CD14-positive monocyte (primary cell): ENCODE results near the gene SLC28A1. TPM values are rescaled to one million over a fixed set of nuclear protein-coding genes. Genes with fewer than 3 reads are reported as not detected.

Experiments
- DNase-seq, 3 donors: peaks; one replicate each; pipeline ENCODE4 v3.0.0-alpha.2; 2011 to 2022
- H2AFZ ChIP-seq: 2 replicates; pipeline ENCODE4 v1.6.0; 2012; ENCODE audit warnings: mild to moderate bottlenecking, low read depth, low read length, inconsistent platforms; ENCODE audit not compliant: insufficient read depth, poor library complexity, severe bottlenecking
- H3K27ac ChIP-seq, 2 donors: 1 replicate in 1 of 2; 2 replicates in 1 of 2; pipeline ENCODE4 v1.5.1; 2012 to 2013; ENCODE audit warnings: low read length in 2 of 2, control low read depth in 1 of 2, inconsistent platforms in 1 of 2, low read depth in 1 of 2, mild to moderate bottlenecking in 1 of 2
- H3K27me3 ChIP-seq, 2 donors: one replicate each; pipeline versions ENCODE4 v1.6.0 to v1.6.1; 2011 to 2013; ENCODE audit warnings: low read length in 2 of 2; ENCODE audit not compliant: control insufficient read depth in 2 of 2, insufficient read depth in 2 of 2
- H3K36me3 ChIP-seq, 2 donors: replicated peaks in 1 of 2; 1 replicate in 1 of 2; 2 replicates in 1 of 2; pipeline versions ENCODE4 v1.5.1 to v1.6.1; 2012 to 2013; ENCODE audit warnings: low read length in 2 of 2, control low read depth in 1 of 2, inconsistent platforms in 1 of 2, mild to moderate bottlenecking in 1 of 2; ENCODE audit not compliant: insufficient read depth in 2 of 2, control insufficient read depth in 1 of 2
- H3K4me1 ChIP-seq, 2 donors: 1 replicate in 1 of 2; 2 replicates in 1 of 2; pipeline versions ENCODE4 v1.5.1 to v1.6.1; 2012 to 2013; ENCODE audit warnings: low read length in 2 of 2, control low read depth in 1 of 2, inconsistent platforms in 1 of 2, mild to moderate bottlenecking in 1 of 2, moderate library complexity in 1 of 2; ENCODE audit not compliant: insufficient read depth in 2 of 2, control insufficient read depth in 1 of 2
- H3K4me2 ChIP-seq: replicated peaks from 2 replicates; pipeline ENCODE3; 2012; ENCODE audit warnings: low read length, moderate library complexity, mild to moderate bottlenecking; ENCODE audit not compliant: poor library complexity, severe bottlenecking; ENCODE audit errors: extremely low read depth
- H3K4me3 ChIP-seq, 3 experiments: fragments of 200-600 bp in 1 of 3; sonication (generic) in 1 of 3; replicated peaks in 1 of 3; 1 replicate in 2 of 3; 2 replicates in 1 of 3; pipeline ENCODE4 v1.5.1; 2011 to 2013; ENCODE audit warnings: low read length in 3 of 3, mild to moderate bottlenecking in 3 of 3, control low read depth in 2 of 3, low read depth in 2 of 3, inconsistent platforms in 1 of 3, moderate library complexity in 1 of 3
- H3K79me2 ChIP-seq: 2 replicates; pipeline ENCODE4 v1.6.0; 2012; ENCODE audit warnings: mild to moderate bottlenecking, control low read depth, inconsistent platforms, low read length, moderate library complexity; ENCODE audit not compliant: insufficient read depth
- H3K9ac ChIP-seq: 2 replicates; pipeline ENCODE4 v1.6.0; 2017; ENCODE audit warnings: low read length, mild to moderate bottlenecking; ENCODE audit not compliant: insufficient read depth, poor library complexity, severe bottlenecking
- H3K9me3 ChIP-seq, 2 donors: replicated peaks in 1 of 2; 1 replicate in 1 of 2; 2 replicates in 1 of 2; pipeline versions ENCODE4 v1.5.1 to v1.6.1; 2012 to 2013; ENCODE audit warnings: low read length in 2 of 2, control low read depth in 1 of 2; ENCODE audit not compliant: control insufficient read depth in 1 of 2, insufficient read depth in 1 of 2
- H4K20me1 ChIP-seq: 2 replicates; pipeline ENCODE4 v1.6.0; 2012; ENCODE audit warnings: mild to moderate bottlenecking, low read length, control low read depth, moderate library complexity; ENCODE audit not compliant: insufficient read depth
- H3K27ac Mint-ChIP-seq, 7 donors: one replicate each; pipeline ENCODE4 v1.8.0; 2020; ENCODE audit warnings: mild to moderate bottlenecking in 7 of 7, mixed read lengths in 7 of 7, moderate library complexity in 6 of 7, inconsistent platforms in 2 of 7
- H3K27me3 Mint-ChIP-seq, 3 donors: one replicate each; pipeline ENCODE4 v1.8.0; 2021 to 2022; ENCODE audit warnings: low read depth in 3 of 3, mild to moderate bottlenecking in 3 of 3, mixed read lengths in 3 of 3, moderate library complexity in 3 of 3, inconsistent platforms in 1 of 3
- H3K36me3 Mint-ChIP-seq, 2 donors: one replicate each; pipeline ENCODE4 v1.8.0; 2020; ENCODE audit warnings: mixed read lengths in 2 of 2, inconsistent platforms in 1 of 2, mild to moderate bottlenecking in 1 of 2
- H3K4me1 Mint-ChIP-seq: one replicate; pipeline ENCODE4 v1.8.0; 2020; ENCODE audit warnings: mild to moderate bottlenecking, mixed read lengths
- H3K4me3 Mint-ChIP-seq, 2 donors: one replicate each; pipeline ENCODE4 v1.8.0; 2020; ENCODE audit warnings: mild to moderate bottlenecking in 2 of 2, mixed read lengths in 2 of 2, moderate library complexity in 1 of 2
- H3K9me3 Mint-ChIP-seq, 7 donors: one replicate each; pipeline ENCODE4 v1.8.0; 2020 to 2022; ENCODE audit warnings: mixed read lengths in 7 of 7, mild to moderate bottlenecking in 6 of 7, moderate library complexity in 6 of 7, inconsistent platforms in 2 of 7
- CTCF ChIP-seq: fragments of 200-600 bp; IDR thresholded peaks from one replicate; pipeline ENCODE4 v1.8.0; 2022; ENCODE audit warnings: antibody characterized with exemption, mild to moderate bottlenecking
- WGBS: methylation state at CpG from one replicate; pipeline ENCODE4 v1.1.5; 2013; ENCODE audit warnings: missing lambda C conversion rate; ENCODE audit not compliant: insufficient coverage; 5-methylcytosine and 5-hydroxymethylcytosine counted together
- intact Hi-C, 2 donors: fragments of 100-400 bp; cut with micrococcal nuclease; formaldehyde crosslinking; loops; one replicate each; pipeline versions ENCODE4 v1.15.0 to v1.15.1; 2023
- polyA plus RNA-seq, 3 donors: library from polyadenylated mRNA; depleted of rRNA in 1 of 3; unstranded in 2 of 3; stranded (reverse) in 1 of 3; fragments of 300-500 nt in 2 of 3; fragments of >200 nt in 1 of 3; fragmentation: Illumina TruSeq in 2 of 3; gene quantifications; 1 replicate in 2 of 3; 2 replicates in 1 of 3; pipeline ENCODE4 v1.2.3, GENCODE V29; 2012 to 2021

Gene SLC28A1
- polyA plus RNA-seq, 3 donors = not detected

DNA sequence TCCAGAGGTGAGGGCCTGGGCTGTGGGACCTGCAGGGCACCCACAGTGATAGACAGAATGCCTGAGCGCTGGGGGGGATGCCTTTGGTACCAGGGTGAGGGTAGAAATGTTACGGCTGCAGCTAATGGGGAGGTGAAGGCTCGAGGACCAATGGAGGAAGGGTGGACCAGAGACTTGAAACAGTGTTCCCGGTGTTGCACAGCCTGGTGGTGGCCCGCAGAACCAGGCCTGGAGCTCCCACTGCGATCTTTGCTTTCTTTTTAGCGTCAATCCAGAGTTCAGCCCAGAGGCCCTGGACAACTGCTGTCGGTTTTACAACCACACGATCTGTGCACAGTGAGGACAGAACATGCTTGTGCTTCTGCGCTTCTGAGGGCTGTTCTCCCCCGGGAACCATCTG, 60.4 kb downstream of the SLC28A1 start:
- Histone ChIP-seq H4K20me1 (no peaks in the 10 kb centered on the region), H3K79me2 (no peaks in the 10 kb centered on the region), H2AFZ (no peak overlapping the region), H3K27me3 (no peaks in the 10 kb centered on the region), H3K9ac (no peak overlapping the region), H3K4me3 (no peak overlapping the region), H3K27ac (no peak overlapping the region), H3K4me1 (no peaks in the 10 kb centered on the region), H3K36me3 (no peaks in the 10 kb centered on the region), H3K9me3 (no peaks in the 10 kb centered on the region), H3K4me2 (no peak overlapping the region)
- no peak for DNase-seq
- Mint-ChIP-seq H3K9me3 (no peaks in the 10 kb centered on the region), H3K4me3 (no peak overlapping the region), H3K27ac (no peak overlapping the region), H3K36me3 (no peaks in the 10 kb centered on the region), H3K27me3 (peaks cover 2 to 8% (median 3%) of the 10 kb centered on the region in 3 donors), H3K4me1 (peaks cover 4% of the 10 kb centered on the region)
- WGBS = 96% methylated on average over 7 of the region's 11 CpGs
- intact Hi-C loops = no loop called here
- no peak for TF ChIP-seq CTCF

DNA sequence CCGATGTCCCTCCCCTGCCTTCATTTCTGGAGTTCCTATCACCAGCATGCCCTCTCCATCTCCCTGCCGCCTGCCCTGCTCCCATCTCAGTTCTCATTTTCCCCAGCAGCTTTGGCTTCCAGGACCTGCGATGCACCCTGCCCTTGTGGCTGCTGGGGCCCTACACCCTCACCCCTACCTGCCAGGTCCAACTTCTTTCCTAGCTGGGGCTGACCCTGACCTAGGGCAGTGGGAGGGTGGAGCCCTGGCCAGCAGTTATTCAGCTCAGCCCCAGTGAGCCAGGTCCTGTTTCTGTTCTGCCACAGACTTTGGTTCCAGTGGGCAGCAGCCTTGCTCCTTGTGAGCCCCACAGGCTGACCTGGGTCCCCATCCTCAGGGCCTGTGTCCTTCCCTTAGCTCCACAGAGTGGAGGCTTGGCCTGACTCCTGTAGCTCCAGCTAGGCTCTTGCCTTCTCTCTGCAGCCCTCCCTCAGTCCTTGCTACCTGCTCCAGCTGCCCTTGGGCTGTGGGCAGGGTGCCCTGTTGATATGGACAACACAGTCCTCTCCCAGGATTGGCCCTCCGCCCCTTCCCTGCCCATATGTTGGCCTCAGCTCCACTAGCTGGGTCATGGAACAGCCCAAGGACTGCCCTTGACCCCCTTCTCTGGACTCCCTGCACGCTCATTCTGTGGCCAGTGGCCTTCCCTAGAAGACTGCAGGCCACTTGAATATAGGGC, 62.5 kb downstream of the SLC28A1 start:
- Histone ChIP-seq H2AFZ (no peak overlapping the region), H3K4me3 (no peak overlapping the region), H3K36me3 (no peaks in the 10 kb centered on the region), H3K9me3 (no peaks in the 10 kb centered on the region), H3K4me2 (no peak overlapping the region), H3K9ac (no peak overlapping the region), H3K27me3 (no peaks in the 10 kb centered on the region), H3K27ac (no peak overlapping the region), H3K79me2 (no peaks in the 10 kb centered on the region), H4K20me1 (no peaks in the 10 kb centered on the region), H3K4me1 (no peaks in the 10 kb centered on the region)
- Mint-ChIP-seq H3K9me3 (no peaks in the 10 kb centered on the region), H3K27ac (peak overlapping the region in 1 of 7 donors; percentile 32), H3K36me3 (no peaks in the 10 kb centered on the region), H3K27me3 (peaks cover 0 to 7% (median 3%) of the 10 kb centered on the region in 3 donors), H3K4me1 (no peaks in the 10 kb centered on the region), H3K4me3 (no peak overlapping the region)
- TF ChIP-seq CTCF = no peak
- intact Hi-C loops = no loop called here
- DNase-seq = no peak
- 87% methylated on average over 5 of the region's 5 CpGs for WGBS
